HG03108 (cell line): ENCODE results near the gene SMG6.
"Not testable (repeated sequence)": the region's sequence is repeated elsewhere in the genome, so short reads cannot be mapped to it uniquely, and the experiment has no call there.

ENCODE experiments used
- ATAC-seq: cut with Tn5 transposase; IDR thresholded peaks from one replicate; pipeline ENCODE4 v1.9.1; 2021; ENCODE audit warnings: moderate library complexity; ENCODE audit not compliant: unreplicated experiment

The SMG6 gene

GRCh38 chr17:2303204-2304188 is at the start of gene SMG6, which contains the start of gene SRR:
Gene SMG6, minus strand, starts transcription at chr17:2303785. Its CDS starts 65 bp downstream, at chr17:2303720.
Gene SRR, plus strand, starts transcription at chr17:2303950. Its CDS starts 11,611 bp downstream, at chr17:2315561.
- peak; percentile 75 for ATAC-seq

DNA sequence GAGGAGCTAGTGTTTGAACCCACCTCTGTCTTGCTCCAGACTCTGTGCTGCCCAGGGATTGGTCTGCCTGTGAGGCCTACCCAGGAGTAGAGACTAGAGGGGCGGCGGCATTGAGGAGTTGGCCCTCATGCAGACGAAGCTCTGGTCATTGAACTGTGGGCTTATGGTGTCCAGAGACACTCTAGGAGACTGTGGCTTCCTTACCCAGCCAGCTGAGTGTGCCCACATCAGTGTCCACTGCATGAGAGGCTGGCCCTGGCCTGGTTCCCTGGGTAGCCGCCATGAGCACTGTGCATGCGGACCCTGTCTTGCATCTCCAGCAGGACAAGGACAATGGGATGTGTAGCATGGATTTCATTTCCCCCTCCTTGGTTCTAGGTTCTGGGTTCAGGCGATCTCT is 47.7 kb upstream of the SMG6 start:
- no peak for ATAC-seq

GRCh38 chr17:2347805-2348685 is 44.5 kb upstream of the SMG6 start:
- ATAC-seq, result no peak

DNA sequence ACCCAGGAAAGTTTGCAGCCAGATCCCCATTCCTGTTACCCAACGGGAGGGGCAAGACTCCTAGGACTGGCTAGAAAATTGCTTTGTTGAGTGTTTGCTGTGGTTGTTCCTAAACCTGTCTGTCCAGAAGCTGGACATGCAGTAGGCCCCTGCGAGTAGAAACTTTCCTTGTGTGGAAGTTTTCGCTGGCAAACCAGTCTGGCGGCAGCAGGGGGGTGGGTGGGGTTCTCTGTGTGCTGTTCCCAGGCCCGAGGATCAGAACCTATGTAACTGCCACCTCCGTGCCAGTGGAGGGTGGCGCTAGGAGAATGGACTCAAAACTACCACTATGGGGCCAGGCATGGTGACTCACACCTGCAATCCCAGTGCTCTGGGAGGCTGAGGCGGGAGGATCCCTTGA is 42.9 kb upstream of the SMG6 start:
- no peak for ATAC-seq

GRCh38 chr17:2344528-2344927 is 40.9 kb upstream of the SMG6 start:
- ATAC-seq, result no peak

GRCh38 chr17:2343421-2343820 is 39.8 kb upstream of the SMG6 start:
- no peak for ATAC-seq

DNA sequence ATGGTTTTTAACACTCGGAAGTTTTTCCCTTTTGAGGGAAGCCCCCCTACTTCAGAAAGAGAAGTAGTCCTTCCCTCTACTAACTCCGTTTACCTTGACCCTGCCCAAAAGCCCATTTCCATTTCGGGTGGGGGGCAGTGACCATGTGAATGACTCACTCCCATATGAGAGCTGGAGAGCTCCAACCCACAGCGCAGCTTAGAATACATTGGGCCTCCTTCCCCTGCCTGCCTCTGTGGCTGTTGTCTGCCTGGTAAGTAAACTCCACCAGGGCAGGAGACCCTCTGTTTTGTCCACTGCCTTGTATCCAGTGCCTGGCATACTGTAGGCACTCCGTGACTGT is 34.7 kb upstream of the SMG6 start:
- ATAC-seq, result no peak

GRCh38 chr17:2337544-2338314 is 34.1 kb upstream of the SMG6 start:
- ATAC-seq, result peak; percentile 26

- ATAC-seq, result peak; percentile 12
Measured at GRCh38 chr17:2336852-2337543, 33.4 kb upstream of the SMG6 start, which contains the start of gene SGSM2. Gene SGSM2, plus strand, starts transcription at chr17:2337501. Its CDS starts 188 bp downstream, at chr17:2337689.

- ATAC-seq, result peak; percentile 68
Measured at GRCh38 chr17:2336215-2336851, 32.7 kb upstream of the SMG6 start, which contains the start of gene TSR1. Gene TSR1, minus strand, starts transcription at chr17:2336457. Its CDS starts 30 bp downstream, at chr17:2336427.

DNA sequence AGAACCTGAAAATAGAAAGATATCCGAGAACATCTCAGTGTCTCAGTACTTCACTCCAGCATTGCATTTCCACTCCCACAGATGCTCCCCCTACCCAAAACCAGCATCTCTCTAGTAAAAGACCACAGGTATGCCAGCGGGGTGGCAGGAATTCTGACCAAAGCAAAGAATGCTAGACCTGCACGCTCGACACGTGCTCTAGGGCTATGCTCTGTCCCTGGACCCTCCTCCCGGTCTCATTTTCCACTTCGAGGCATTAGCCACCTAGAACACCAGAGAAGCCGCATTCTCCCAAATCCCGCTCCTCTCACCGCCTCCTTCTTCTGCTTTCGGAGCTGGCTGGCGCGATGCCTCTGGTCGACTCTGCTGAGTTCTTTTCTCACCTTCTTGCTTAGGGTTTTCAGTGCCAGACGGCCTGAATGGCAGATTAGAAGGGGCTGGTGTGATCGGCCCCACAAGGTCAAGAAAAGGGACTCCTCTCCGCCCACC is 32.2 kb upstream of the SMG6 start:
- ATAC-seq, result no peak

DNA sequence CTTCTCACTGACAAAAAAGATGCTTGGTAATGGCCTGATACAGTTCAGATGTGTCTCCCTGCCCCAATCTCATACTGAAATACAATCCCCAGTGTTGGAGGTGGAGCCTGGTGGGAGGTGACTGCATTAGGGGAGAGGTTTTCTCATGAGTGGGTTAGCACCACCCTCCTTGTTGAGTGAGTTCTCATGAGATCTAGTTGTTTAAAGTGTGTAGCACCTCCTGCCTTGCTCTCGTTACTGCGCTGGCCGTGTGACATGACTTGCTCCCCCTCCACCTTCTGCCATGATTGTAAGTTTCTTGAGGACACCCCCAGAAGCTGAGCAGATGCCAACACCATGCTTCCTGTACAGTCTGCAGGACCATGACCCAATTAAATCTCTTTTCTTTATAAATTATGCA is 27.7 kb upstream of the SMG6 start:
- no peak for ATAC-seq

DNA sequence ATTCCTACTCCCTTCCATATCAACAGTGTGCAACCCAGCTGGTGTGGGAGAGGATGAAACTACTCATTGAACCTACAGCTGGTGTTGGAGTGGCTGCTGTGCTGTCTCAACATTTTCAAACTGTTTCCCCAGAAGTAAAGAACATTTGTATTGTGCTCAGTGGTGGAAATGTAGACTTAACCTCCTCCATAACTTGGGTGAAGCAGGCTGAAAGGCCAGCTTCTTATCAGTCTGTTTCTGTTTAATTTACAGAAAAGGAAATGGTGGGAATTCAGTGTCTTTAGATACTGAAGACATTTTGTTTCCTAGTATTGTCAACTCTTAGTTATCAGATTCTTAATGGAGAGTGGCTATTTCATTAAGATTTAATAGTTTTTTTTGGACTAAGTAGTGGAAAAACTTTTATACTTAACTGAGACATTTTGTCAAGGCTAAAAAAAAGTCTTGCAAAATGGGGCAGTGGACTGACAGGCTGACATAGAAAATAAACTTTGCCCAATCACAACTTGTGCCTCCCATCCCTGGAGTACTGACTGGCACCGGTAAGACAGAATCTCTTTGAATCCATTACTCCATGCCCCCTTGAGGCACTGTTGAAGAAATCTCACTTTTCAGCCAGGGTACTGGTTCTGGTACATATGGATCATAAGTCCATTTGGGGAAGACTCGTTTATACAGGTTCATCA is 20.2 kb upstream of the SMG6 start:
- no peak for ATAC-seq

GRCh38 chr17:2321399-2321798 is 17.8 kb upstream of the SMG6 start:
- no peak for ATAC-seq

DNA sequence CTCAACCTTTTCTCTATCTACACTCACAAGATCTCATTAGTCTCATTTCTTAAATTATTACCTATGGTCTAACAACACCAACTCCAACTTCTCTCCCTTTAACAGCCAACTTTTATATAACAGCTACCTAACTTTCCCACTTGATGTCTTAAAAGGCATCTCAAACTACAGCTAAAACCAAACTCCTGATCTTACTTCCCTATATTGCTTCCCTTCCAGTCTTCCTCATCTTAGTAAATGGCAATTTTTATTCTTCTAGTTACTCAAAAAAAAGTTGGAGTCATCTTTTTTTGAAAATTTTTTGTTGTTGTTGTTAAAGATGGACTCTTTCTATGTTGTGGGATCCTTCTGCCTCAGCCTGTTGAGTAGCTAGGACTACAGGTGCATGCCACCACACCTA is 15.5 kb upstream of the SMG6 start:
- no peak for ATAC-seq

DNA sequence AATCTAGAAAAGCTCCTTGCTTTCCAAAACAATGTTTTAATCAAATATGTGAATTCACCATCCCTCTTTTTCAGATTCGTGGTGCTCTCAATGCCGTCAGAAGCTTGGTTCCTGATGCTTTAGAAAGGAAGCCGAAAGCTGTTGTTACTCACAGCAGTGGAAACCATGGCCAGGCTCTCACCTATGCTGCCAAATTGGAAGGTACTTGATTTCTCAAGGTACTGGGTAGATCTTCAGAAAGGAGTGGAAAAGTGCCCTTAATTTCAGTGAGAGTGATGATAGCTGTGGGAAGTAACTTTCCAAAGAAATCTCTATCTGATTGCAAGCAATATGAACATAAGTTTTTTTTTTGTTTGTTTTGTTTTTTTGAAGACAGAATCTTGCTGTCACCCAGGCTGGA is 14.2 kb upstream of the SMG6 start:
- ATAC-seq, result no peak

GRCh38 chr17:2316916-2317205 is 13.3 kb upstream of the SMG6 start:
- not testable (repeated sequence) for ATAC-seq

DNA sequence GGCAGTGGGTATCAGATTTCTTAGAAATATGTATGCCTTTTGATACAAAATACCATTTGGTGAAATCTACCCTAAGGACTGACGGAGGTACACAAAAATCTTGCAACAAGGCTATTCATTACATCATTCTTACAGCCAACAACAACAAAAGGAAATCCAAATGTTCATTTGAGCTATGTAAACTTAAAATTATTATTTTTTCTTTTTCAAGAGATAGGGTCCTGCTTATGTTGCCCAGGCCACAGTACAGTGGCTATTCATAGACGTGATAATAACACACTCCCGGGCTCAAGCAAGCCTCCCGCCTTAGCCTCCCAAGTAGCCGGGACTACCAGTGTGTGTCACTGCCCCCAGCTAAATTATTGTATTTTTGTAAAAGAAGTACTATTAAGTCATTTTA is 9.2 kb upstream of the SMG6 start:
- ATAC-seq, result no peak
